ENCODE data around the gene NRXN3.

Gene NRXN3

DNA sequence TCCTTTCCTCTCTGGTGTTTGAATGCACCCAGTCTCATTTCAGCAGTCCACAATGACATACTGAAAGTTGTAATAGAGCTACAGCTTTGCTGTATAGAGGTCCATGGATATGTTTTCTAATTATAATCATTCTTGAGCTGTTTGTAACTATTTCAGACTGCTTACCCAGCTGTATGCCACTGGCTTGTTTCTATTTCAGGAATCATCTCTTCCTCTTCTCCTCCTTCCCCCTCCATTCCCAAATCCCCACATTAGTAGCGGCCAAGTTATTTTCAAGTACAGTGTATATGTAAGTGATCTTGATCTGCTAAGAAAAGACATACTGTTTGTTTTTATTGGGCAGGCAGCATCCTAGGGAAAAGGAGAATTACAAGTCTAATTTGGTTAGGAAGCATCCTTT lies 1266.2 kb downstream of the NRXN3 start:
- no peak overlapping the region for H2AFZ ChIP-seq (ENCODE audit: low read depth, low read length, severe bottlenecking)
- H3K36me3 ChIP-seq (ENCODE audit: low read length) = no peaks in the 10 kb centered on the region
- no peaks in the 10 kb centered on the region for H3K27me3 ChIP-seq (ENCODE audit: low read length)
- H3F3A ChIP-seq (ENCODE audit: insufficient read depth) = no peaks in the 10 kb centered on the region
- H3K27ac ChIP-seq (ENCODE audit: low read depth, low read length) = no peak overlapping the region
- no peaks in the 10 kb centered on the region for H3K9me3 ChIP-seq (ENCODE audit: insufficient read depth, low read length)
- TF ChIP-seq, protein P1, sequence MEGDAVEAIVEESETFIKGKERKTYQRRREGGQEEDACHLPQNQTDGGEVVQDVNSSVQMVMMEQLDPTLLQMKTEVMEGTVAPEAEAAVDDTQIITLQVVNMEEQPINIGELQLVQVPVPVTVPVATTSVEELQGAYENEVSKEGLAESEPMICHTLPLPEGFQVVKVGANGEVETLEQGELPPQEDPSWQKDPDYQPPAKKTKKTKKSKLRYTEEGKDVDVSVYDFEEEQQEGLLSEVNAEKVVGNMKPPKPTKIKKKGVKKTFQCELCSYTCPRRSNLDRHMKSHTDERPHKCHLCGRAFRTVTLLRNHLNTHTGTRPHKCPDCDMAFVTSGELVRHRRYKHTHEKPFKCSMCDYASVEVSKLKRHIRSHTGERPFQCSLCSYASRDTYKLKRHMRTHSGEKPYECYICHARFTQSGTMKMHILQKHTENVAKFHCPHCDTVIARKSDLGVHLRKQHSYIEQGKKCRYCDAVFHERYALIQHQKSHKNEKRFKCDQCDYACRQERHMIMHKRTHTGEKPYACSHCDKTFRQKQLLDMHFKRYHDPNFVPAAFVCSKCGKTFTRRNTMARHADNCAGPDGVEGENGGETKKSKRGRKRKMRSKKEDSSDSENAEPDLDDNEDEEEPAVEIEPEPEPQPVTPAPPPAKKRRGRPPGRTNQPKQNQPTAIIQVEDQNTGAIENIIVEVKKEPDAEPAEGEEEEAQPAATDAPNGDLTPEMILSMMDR (IDR thresholded peaks at IDR 0.05; ENCODE audit: insufficient read depth, low read length, poor library complexity, severe bottlenecking) = no peak
- TF ChIP-seq EZH2phosphoT487 (conservative IDR thresholded peaks at IDR 0.05; ENCODE audit: low read length) = no peak
- H3K9ac ChIP-seq (ENCODE audit: low read length) = no peak overlapping the region
- no peak overlapping the region for H3K4me3 ChIP-seq (ENCODE audit: insufficient read depth, low read length, poor library complexity, severe bottlenecking)
- H3K79me2 ChIP-seq (ENCODE audit: insufficient read depth, low read length) = no peaks in the 10 kb centered on the region
- H3K4me2 ChIP-seq (ENCODE audit: low read depth, low read length, poor library complexity, severe bottlenecking) = no peak overlapping the region
- H4K20me1 ChIP-seq (ENCODE audit: low read depth, low read length) = no peaks in the 10 kb centered on the region
- no peaks in the 10 kb centered on the region for H3K9me2 ChIP-seq (replicated peaks; ENCODE audit: insufficient read depth, low read length)

DNA sequence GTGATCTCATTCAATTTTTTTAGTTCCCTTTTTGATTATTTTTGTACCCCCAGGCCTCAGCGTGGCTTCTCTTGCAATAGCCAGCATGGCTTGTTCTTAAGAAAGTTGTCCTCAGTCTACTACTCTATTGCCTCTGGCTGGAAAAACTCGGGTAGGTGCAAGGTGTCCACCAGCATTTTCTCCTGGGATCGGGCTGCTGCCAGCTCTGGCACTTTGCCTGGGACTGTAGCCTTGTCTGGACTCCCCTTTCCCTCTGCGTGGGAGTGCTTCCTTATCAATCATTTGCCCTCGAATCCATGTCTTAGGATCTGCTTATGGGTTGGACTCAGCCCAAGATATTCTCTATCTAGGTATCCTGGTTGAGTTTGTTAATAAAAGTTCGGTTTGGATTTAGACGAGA lies 1267.8 kb downstream of the NRXN3 start:
- no peaks in the 10 kb centered on the region for H3F3A ChIP-seq (ENCODE audit: insufficient read depth)
- H3K4me3 ChIP-seq (ENCODE audit: insufficient read depth, low read length, poor library complexity, severe bottlenecking) = no peak overlapping the region
- no peak overlapping the region for H3K4me2 ChIP-seq (ENCODE audit: low read depth, low read length, poor library complexity, severe bottlenecking)
- H3K27ac ChIP-seq (ENCODE audit: low read depth, low read length) = no peak overlapping the region
- H2AFZ ChIP-seq (ENCODE audit: low read depth, low read length, severe bottlenecking) = no peak overlapping the region
- no peaks in the 10 kb centered on the region for H3K9me3 ChIP-seq (ENCODE audit: insufficient read depth, low read length)
- TF ChIP-seq, protein P1 (IDR thresholded peaks at IDR 0.05; ENCODE audit: insufficient read depth, low read length, poor library complexity, severe bottlenecking) = no peak
- no peak for TF ChIP-seq EZH2phosphoT487 (conservative IDR thresholded peaks at IDR 0.05; ENCODE audit: low read length)
- H3K9me2 ChIP-seq (replicated peaks; ENCODE audit: insufficient read depth, low read length) = no peaks in the 10 kb centered on the region
- H4K20me1 ChIP-seq (ENCODE audit: low read depth, low read length) = no peaks in the 10 kb centered on the region
- no peak overlapping the region for H3K9ac ChIP-seq (ENCODE audit: low read length)
- H3K36me3 ChIP-seq (ENCODE audit: low read length) = no peaks in the 10 kb centered on the region
- no peaks in the 10 kb centered on the region for H3K79me2 ChIP-seq (ENCODE audit: insufficient read depth, low read length)
- no peaks in the 10 kb centered on the region for H3K27me3 ChIP-seq (ENCODE audit: low read length)

DNA sequence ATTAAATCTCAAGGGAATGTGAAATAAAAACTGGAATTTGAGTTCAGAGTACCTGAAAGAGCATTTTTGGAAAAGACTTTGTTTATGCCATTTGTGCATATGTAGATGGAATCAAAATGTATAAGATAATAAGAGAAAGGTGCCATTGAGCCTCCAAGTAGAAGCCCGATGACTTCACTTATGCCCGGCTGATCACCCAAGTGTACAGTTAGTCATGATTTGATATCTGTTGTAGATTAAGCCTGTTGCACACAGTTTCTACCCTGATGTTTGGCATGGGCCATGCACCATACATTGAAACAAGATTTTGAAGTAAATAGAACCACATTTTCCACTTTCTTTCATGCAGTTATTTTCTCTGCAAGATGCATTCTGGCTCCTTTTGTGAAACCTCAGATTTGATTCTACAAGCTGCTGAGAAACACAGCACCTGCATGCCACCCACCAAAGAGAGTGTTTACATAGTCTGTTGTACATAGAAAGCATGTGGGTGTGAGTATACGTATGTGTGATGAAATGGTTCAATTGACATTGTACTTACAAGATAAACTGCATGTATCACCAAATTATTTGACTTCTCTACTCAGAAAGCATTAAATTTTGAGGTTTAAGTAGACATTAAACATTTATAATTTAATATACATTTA lies 1268.6 kb downstream of the NRXN3 start:
- no peak overlapping the region for H3K27ac ChIP-seq (ENCODE audit: low read depth, low read length)
- H3K36me3 ChIP-seq (ENCODE audit: low read length) = no peaks in the 10 kb centered on the region
- no peak overlapping the region for H2AFZ ChIP-seq (ENCODE audit: low read depth, low read length, severe bottlenecking)
- no peak overlapping the region for H3K4me2 ChIP-seq (ENCODE audit: low read depth, low read length, poor library complexity, severe bottlenecking)
- no peaks in the 10 kb centered on the region for H3K27me3 ChIP-seq (ENCODE audit: low read length)
- no peak overlapping the region for H3K9ac ChIP-seq (ENCODE audit: low read length)
- no peaks in the 10 kb centered on the region for H3K9me3 ChIP-seq (ENCODE audit: insufficient read depth, low read length)
- TF ChIP-seq, protein P1 (IDR thresholded peaks at IDR 0.05; ENCODE audit: insufficient read depth, low read length, poor library complexity, severe bottlenecking) = no peak
- TF ChIP-seq EZH2phosphoT487 (conservative IDR thresholded peaks at IDR 0.05; ENCODE audit: low read length) = no peak
- H3K79me2 ChIP-seq (ENCODE audit: insufficient read depth, low read length) = no peaks in the 10 kb centered on the region
- H3K9me2 ChIP-seq (replicated peaks; ENCODE audit: insufficient read depth, low read length) = no peaks in the 10 kb centered on the region
- H3K4me3 ChIP-seq (ENCODE audit: insufficient read depth, low read length, poor library complexity, severe bottlenecking) = no peak overlapping the region
- H3F3A ChIP-seq (ENCODE audit: insufficient read depth) = no peaks in the 10 kb centered on the region
- no peaks in the 10 kb centered on the region for H4K20me1 ChIP-seq (ENCODE audit: low read depth, low read length)
